ENCODE data around the gene GMDS. TPM values are rescaled to one million over a fixed set of nuclear protein-coding genes. Genes with fewer than 3 reads are reported as not detected.

GMDS gene
- total and polyA plus RNA-seq, 2 donors (not counting 3 experiments of a cell fraction or from before 2014, with no cell fraction given): 9.8 to 23.5 TPM

GRCh38 chr6:1947922-1948321 is 297.5 kb downstream of the GMDS start:
- TF ChIP-seq EZH2 (IDR thresholded peaks at IDR 0.05; ENCODE audit: borderline replicate concordance, low read depth, low read length, severe bottlenecking) (no peak), POLR2AphosphoS5 (IDR thresholded peaks at IDR 0.05; ENCODE audit: insufficient read depth, low read depth, low read length) (no peak), POLR2A (IDR thresholded peaks at IDR 0.05; ENCODE audit: low read depth, low read length) (no peak), FOS (IDR thresholded peaks at IDR 0.05; ENCODE audit: borderline replicate concordance, insufficient read depth, low read length) (no peak), CTCF (IDR thresholded peaks at IDR 0.05; ENCODE audit: extremely low read depth in 1 of 2, insufficient read depth in 1 of 2, low read depth in 1 of 2, low read length in 2 of 2) (no peak), GATA2 (IDR thresholded peaks at IDR 0.05; ENCODE audit: insufficient read depth, insufficient read length, low read depth, low read length) (no peak), MYC (IDR thresholded peaks at IDR 0.05; ENCODE audit: low read depth, low read length) (no peak), MAX (IDR thresholded peaks at IDR 0.05; ENCODE audit: insufficient read depth, insufficient read length) (no peak), JUN (IDR thresholded peaks at IDR 0.05; ENCODE audit: borderline replicate concordance, insufficient read depth, insufficient read length, low read depth) (no peak)
- Histone ChIP-seq H3K4me2 (ENCODE audit: insufficient read depth, low read length) (no peak overlapping the region), H3K9me1 (replicated peaks; ENCODE audit: control insufficient read depth, extremely low read depth, insufficient read depth, low read length) (no peaks in the 10 kb centered on the region), H3K9ac (replicated peaks; ENCODE audit: extremely low read depth, insufficient read depth, low read length) (no peak overlapping the region), H3K9me3 (replicated peaks; ENCODE audit: control insufficient read depth, insufficient read depth, low read length) (no peaks in the 10 kb centered on the region), H2AFZ (ENCODE audit: low read depth, low read length) (no peak overlapping the region), H3K4me3 (replicated peaks in 1 of 3; ENCODE audit: insufficient read depth in 1 of 3, low read depth in 1 of 3, low read length in 3 of 3) (no peak overlapping the region), H3K4me1 (ENCODE audit: control insufficient read depth, extremely low read depth, insufficient read depth, low read length) (no peaks in the 10 kb centered on the region), H4K20me1 (replicated peaks; ENCODE audit: control insufficient read depth, extremely low read depth, insufficient read depth, low read length) (no peaks in the 10 kb centered on the region), H3K36me3 (ENCODE audit: control insufficient read depth in 2 of 2, extremely low read depth in 1 of 2, insufficient read depth in 2 of 2, low read length in 2 of 2) (no peaks in the 10 kb centered on the region), H3K27me3 (ENCODE audit: control insufficient read depth in 2 of 2, insufficient read depth in 2 of 2, low read length in 2 of 2) (no peaks in the 10 kb centered on the region), H3K79me2 (ENCODE audit: control insufficient read depth, insufficient read depth, low read length) (no peaks in the 10 kb centered on the region), H3K27ac (ENCODE audit: insufficient read depth, low read depth, low read length) (no peak overlapping the region)
- FAIRE-seq: no peak
- DNase-seq (ENCODE audit: low read depth, low spot score): no peak
- dilution Hi-C loops (cut with MboI; ENCODE audit: extremely low pct_ligation_motif_present, low sequenced_read_pairs) (no loop called here), intact Hi-C loops (cut with micrococcal nuclease) (no loop called here)
- POLR2A ChIA-PET: no interaction called here
- BruUV-seq (replicated peaks): no TSS peak
- CTCF ChIA-PET: no interaction called here

All from endothelial cell of umbilical vein (primary cell).